NCI-H524 treated with DMSO at 0.1 percent for 48 hours (cell line): ENCODE data around the gene KIAA1671.
A peak's percentile ranks its signal among the peaks of the same experiment; 100 is the strongest.
"Not testable (repeated sequence)": the region's sequence is repeated elsewhere in the genome, so short reads cannot be mapped to it uniquely, and the experiment has no call there.

Experiments
- DNase-seq: peaks from one replicate; lab custom pipeline; 2025; lab: John Stamatoyannopoulos, UW

KIAA1671 gene

DNA sequence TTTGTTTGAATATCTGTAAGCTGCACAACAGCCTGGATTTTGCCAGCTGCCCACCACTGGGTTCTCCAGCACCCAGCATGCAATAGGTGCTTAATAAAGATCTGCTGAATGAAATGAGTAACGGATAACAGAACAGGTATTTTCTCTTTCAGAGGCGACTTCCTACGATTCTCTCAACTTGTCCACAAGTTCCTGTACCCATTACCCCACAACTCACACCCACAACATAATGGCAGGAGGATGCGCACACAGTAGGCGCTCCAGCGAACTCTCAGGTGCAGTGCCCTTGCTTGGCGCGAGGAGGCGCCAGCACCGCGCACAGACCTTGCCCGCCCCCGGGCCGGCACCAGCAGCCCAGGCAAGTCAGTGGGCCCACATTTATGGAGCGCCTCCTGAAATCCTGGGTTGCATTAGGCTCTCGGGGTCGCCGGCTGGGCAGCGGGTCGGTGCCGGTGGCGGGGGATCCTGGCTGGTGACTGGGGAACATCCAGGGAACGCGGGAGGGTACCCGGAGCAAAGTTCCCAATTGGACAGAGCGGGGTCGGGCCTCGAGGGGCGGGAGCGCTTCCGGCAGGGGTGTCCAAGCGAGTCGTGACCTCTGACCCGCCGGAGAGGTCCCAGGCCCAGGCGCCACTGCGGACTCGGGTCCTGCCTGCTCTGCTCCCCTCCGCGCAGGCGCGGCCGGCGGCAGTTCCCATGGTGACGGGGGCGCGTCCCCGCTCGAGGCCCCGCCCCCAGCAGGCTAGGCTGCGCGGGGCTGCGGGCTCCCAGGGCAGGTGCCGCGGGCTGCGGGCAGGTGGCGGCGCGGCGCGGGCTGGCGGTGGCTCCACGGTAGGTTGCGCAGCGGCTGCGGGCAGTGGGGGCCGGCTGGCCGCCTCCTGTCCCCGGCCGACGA lies at the start of gene KIAA1671:
TSS of gene KIAA1671 (plus strand) at position 775 of the 895 bp plus-strand sequence. CDS start 75,284 bp downstream, outside the sequence.
- peak; percentile 37 for DNase-seq

DNA sequence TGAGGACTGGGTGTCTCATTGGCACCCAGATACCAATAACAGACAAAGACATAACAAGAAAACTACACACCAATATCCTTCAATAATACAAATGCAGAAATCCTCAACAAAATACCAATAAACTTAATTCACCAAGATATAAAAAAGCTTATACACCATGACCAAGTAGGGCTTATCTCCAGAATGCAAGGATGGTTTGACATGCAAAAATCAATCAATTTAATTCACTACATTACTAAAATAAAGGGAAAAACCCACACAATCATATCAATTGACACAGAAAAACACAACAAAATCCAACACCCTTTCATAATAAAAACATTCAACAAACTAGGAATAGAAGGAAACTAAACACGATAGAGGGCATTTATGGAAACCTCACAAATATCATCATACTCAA lies 46.6 kb upstream of the KIAA1671 start:
- DNase-seq, result no peak

DNA sequence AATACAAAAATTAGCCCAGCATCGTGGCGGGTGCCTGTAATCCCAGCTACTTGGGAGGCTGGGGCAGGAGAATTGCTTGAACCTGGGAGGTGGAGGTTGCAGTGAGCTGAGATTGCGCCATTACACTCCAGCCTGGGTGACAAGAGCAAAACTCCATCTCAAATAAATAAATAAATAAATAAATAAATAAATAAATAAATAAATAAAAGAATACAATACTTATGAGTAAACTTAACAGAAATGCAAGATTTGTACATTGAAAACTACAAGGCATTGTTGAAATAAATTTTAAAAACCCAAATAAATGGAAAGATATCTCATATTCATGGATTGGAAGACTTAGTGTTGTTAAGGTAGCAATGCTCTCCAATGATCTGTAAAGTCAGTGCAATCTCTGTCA lies 45.4 kb upstream of the KIAA1671 start:
- not testable (repeated sequence) for DNase-seq

DNA sequence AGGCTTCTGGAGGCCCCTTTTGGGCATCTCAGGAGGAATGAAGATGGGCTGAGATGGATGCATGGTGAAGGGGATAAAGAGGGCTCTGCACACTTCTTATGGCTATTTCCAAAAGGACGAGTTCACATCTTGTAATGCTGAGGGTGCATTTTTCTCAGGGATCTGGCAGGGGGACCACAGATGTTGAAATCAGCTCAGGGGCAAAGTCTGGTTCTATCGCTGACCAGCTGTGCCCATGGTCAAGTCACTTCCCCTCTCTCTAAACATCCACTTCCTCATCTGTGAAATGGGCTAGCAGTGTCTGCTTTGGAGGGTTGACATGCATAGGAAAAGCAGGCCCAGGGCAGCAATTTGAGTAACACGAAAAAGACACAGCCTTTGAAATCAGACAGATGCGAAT lies 32.5 kb upstream of the KIAA1671 start:
- DNase-seq, result no peak

DNA sequence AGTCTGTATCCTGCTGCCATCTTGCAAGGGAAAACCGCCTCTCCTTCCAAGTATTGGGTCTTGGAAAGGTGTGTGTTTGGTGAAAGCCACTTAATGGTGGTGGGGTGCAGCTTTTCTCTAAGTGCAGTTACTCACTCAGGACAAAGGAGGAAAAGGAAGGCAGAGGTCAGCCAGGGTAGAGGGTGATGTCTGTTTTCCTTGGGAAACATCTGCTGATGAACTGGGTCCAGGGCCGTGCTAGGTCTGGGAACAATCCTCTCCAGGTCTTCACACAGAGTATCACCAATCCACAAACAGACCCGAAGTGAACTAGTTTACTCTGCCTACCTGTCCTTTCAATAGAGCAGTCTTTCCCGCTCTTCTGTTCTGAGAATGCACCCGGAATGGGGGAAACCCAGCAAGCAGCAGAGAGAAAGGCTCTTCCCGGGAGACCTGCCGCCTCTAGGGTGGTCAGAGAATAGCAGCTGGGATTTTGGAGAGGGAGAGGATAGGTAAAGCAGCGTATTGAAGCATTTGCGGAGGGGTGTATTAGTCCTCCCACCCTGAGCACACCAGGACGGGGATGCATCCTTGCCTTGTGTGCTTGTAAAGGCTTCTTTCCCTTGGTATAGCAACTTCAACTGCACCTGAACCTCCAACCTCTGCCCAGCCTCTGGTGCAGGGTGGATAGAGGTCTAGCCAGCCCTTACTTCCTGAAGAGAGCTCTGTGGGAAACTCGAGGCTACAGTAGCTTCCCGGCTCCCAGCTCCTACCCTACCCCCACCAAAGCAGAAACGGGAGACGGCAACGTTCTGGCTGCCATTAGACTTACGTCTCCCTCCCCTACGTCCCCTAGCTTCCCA lies 26.7 kb upstream of the KIAA1671 start:
- DNase-seq, result no peak

DNA sequence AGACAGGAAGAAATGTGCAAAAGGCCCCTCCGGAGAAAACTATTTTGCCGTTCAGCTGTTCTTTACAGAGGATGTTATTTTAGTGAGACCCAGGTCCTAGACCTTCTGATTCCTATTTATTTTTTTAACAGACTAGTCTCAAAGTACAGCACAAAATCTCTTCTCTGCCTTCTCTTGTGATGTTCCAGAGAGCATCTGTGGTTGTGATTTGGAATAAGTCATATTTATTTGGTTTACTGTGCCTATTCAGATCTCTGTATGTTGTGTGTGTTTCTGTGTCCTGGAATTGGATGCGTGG lies 26.1 kb upstream of the KIAA1671 start:
- no peak for DNase-seq

DNA sequence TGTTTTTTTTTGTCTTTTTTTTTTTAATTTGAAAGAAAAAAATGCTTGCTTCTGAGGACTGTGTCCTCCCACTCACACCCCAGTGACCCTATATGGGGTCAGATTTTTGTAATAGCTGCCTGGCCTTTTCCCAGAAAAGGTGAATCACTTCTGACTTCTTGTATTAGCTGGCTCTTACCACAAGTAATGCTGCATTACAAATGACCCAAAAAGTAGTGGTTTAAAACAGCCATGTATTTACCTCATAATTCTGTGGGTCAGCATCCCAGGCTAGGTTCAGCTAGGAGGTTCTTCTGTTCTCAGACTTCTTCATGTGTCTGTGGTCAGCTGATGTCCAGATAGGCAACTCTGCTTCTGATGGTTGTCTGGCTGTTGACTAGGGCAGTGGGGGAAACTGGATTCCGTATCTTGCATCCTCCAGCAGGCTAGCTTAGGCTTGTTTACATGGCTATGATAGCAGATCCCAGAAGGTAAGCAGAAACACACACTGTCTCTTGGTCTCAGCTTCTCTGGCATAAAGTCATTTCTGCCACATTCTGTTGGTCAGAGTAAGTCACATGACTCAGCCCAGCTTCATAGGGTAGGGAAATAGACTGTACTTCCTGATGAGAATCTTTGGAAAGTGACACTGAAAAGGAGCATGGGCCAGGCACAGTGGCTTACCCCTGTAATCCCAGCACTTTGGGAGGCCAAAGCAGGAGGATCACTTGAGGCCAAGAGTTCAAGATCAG lies 25.5 kb upstream of the KIAA1671 start:
- no peak for DNase-seq

DNA sequence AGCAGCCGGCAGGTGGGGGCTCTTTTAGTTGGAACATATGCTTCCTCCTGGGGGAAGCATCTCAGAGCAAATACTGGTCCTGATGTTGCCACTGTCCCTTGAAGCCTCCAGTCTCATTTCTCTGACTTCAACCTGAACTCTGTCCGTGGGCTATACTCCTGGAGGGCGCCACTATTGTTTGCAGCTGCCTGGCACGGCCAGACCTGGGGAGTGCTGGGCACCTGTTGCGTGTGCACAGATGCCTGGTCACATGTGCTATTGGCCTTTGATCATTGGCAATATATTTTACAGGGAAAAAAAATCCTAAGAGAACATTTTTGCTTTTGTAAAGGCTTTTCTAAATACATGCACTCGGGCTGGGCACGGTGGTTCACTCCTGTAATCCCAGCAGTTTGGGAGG lies 24.2 kb upstream of the KIAA1671 start:
- no peak for DNase-seq

DNA sequence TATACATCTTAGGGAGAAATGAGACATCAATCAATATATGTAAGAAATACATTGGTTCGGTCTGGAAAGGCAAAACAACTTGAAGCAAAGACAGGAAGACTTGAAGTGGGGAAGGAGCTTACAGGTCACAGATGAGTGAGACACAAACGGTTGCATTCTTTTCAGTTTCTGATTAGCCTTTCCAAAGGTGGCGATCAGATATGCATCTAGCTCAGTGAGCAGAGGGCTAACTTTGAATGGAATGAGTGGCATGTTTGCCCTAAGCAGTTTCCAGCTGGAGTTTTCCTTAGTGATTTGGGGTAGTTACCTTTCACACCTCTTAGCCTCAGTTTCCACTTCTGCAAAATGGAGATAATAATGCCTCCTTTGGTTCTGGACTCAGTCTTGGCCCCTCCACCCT lies 21.8 kb upstream of the KIAA1671 start:
- no peak for DNase-seq

DNA sequence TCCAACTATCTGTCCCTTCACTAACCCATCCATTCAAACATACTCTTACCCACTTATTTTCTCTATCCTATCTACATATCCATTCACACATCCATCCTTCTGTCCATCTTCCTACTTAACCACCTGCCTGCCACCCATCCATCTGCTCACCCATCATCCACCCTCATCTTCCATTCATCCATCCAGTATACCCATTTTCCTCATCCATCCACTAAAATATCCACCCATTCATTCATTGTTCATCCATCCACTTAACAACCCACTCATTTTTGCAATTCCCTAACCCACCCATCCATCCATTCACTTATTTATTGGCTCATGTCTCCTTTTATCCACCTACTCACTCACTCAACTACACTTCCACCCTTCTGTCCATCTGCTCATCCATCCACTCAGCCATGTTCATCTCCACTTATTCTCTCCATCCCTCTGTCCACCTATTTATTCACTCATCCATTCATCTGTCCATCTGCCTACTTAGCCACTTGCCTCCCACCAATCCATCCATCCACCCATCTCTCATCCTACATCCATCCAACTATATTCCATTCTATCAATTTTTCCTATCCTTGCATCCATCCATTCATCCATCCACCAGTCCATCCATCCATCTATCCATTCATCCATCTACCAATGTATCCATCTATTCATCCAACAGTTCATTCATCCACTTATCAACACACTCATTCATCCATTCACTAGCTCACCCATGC lies 16.6 kb upstream of the KIAA1671 start:
- DNase-seq, result no peak

DNA sequence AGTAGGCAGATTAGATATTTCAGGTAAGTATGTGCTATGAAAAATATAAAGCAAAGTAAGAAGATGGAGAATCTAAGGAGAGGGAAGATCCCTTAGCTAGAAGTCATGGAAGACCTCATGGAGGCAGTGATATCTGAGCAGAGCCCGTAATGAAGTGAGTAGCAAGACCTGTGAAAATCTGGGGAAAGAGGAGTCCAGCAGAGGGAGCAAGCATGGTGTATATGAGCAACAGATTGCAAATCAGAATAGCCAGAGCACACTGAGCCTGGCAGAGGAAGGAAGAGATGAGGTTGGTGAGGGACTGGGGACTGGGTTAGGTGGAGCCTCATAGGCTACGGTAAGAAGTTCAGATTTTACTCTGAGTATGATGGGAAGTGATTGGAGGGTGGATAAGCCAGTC lies 15.4 kb upstream of the KIAA1671 start:
- DNase-seq, result no peak

DNA sequence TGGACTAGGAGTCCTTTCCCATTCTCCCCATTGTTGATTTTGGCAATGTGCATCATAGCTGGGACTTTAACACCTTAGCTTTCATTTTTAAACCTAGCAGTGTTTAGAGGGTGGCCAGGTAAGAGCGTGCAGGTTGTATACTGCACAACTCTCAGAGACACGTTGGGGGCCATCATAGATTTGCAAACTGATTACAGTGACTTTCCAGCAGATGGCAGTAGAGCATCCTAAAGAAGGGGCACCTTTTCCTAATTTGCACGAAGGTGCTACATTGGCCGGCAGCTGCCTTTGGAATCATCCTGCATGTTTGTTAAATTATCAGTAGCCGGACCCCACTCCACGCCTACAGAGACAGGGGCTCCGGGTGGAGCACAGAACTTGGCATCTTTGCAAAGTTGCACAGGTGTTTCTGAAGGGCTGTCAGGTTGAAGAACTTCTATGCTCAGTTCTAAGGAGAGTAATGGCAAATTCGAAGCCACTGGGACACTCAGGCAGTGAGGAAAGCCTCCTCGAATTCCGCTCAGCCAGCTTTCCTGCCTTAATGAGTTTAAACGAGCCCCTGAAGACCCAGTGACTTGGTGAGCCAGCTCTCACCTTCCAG lies 13.7 kb upstream of the KIAA1671 start:
- no peak for DNase-seq

DNA sequence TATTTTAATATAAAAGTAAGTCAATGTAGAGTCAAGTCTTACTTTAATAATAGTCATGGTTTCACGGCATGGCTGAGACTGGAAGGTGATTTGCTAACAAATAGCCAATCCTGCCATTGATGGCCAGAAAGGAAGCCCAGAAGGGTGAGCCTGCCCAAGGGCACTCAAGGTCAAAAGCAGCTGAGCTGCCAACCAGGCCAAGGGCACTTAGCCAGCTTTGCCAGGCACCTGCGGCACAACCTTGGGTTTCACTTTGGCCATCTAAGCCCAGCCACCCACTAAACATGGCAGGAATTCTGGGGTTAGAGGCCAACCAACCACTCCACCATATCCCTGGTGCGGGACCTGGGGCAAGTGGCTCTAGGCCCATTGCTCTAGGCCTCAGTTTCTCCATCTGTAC lies 10.2 kb upstream of the KIAA1671 start:
- no peak for DNase-seq

DNA sequence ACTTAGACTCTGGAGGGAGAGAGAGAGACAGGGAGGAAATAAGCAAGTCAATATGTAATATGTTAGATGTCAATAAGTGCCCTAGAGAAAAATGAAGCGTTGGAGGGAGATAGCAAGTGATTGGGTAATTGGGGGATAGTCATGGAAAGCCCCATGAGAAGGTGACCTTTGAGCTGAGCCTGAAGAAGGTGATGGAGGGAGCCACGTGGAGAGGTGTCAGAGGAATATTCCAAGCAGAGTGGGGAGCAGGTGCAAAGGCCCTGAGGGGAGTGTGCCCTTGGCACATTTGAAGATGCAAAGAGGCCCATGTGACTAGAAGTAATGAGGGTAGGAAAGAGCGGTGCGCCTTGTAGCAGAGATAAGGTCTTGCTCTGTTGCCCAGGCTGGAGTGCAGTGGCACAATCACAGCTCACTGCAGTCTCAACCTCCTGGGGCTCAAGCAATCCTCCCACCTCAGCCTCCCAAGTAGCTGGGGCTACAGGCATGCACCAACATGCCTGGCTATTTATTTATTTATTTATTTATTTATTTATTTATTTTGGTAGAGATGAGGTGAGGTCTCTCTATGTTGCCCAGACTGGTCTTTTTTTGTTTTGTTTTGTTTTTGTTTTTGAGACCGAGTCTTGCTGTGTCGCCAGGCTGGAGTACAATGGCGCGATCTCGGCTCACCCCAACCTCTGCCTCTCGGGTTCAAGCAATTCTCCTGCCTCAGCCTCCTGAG lies 8.1 kb upstream of the KIAA1671 start:
- DNase-seq, result no peak

DNA sequence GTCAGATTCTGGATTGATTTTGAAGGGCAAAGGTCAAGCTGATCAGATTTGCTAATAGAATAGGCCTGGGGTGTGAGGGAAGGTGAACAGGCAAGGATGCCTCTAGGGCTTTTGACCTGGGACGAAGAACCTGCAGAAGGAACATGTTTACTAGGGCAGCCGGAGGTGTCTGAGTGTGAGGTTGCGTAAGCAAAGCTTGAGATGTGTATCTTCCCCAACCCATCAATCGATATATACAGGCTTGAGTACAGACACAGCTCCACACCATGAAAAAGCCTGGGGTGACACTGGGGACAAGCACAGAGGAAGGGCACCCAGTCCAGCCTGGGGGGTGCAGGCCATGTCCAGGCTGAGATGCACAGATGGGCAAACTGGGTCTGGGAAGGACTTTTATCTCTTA lies 7.1 kb upstream of the KIAA1671 start:
- no peak for DNase-seq

DNA sequence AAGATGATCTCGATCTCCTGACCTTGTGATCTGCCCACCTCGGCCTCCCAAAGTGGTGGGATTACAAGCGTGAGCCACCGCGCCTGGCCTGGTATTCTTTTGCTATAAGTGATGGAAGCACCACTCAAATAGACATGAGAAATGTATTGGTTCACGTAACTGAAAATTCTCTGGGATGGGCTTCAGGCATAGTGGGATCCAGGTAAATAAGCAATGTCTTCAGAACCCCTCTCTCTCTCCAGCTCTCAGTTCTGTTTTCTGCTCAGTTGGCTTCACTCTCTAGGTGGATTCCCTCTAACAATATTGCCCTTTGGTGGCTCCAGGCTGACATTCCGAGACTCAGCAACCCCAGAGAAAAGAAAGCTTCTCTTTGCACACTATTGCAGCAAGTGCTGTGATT lies 5.1 kb upstream of the KIAA1671 start:
- no peak for DNase-seq

DNA sequence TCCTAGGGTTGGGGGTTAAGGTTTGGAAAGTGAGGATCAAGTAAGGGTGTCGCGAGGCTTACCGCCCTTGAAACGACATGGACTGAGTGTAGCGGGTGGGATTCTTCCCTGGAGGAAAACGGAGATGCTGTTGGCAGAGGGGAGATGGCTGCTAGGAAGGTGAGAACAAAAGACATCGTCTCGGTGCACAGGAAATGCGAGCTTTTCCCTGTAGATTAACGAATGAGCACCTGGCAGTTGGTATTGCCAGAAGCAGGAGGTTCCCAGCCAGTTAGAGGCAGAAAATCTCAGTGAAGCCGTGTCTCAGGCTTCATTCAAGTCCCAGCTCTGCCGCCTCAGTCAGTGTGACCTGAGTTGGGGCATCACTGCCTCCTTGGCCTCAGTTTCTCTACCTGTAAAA lies 4.6 kb upstream of the KIAA1671 start:
- no peak for DNase-seq

DNA sequence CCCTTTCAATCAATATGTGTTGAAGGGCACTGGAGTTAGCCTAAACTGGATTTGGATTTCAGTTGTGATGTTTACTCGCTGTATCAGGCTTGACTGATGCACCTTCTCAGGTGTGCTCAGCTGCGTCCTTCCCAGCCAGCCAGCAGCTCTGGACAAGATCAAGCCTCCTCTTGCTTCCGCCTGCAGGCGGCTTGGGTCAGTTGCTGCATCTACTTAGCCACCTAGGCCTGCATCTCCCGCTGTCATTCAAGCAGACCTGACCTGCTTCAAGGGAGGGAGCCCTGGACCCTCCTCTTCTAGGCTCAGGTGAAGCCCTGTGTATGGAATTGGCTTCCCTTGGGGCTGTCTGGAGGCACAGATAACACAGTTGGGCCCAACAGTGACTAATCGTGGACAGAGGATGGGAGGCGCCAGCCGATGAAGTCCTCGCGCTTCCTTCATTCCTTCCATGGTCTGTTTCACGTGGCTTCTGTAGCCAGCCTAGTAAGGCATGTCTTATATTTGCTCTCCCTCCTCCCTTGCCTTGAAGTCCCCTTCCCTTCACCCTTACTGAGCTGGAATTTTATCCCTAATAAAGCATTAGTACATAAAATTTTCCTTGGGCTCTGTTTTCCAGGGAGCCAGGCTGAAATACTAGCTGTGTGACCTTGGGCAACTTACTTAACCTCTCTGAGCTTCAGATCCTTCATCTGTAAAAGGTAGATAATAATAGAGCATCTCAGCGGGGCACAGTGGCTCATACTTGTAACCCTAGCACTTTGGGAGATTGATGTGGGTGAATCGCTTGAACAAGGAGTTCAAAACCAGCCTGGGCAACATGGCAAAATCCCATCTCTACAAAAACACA lies 3.9 kb upstream of the KIAA1671 start:
- DNase-seq, result no peak

DNA sequence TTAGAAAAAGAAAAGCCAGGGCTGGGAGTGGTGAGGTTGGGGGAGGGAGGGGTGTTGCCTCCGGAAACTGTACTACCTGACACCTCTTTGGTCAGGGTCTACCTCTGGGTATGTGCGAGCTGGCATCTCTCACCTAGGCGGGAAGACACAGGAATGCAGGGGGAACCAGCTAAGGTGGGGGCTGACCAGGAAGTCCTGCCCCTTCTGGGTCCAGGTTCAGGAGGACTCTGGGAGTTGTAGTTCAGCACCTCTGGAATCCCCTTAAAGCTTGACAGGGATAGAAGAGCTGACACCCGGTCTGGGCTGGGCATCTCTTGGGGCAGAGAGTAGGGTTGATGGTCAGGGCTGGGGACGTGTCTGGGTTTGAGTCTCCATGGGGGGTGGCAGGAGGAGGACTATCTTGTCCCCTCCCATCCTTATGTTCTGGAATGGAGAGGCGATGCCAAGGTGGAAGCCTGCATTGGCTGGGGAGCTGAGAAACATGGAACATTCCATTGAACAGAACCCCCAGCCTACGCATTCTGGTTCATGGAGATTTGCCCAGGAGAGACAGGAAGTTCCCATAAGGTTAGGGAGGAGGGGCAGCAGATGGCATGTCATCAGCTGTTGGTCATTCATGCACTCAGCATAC lies 2.1 kb upstream of the KIAA1671 start:
- DNase-seq, result no peak
